Hindlimb muscle (tissue), 1 donor: ENCODE data around the gene PDHA1. TPM values are rescaled to one million over a fixed set of nuclear protein-coding genes. Genes with fewer than 3 reads are reported as not detected.

ENCODE experiments used
- DNase-seq: peaks from one replicate; pipeline ENCODE4 v3.0.0-alpha.2; 2013
- polyA plus RNA-seq: library from polyadenylated mRNA; unstranded; fragments of 120-200 nt; gene quantifications from one replicate; pipeline ENCODE4 v1.2.1, GENCODE V29; 2013; ENCODE audit not compliant: insufficient read length

PDHA1 gene
- polyA plus RNA-seq, 1 donor: 175 TPM

- no peak for DNase-seq
Observed at GRCh38 chrX:19377799-19378198, 34.1 kb downstream of the PDHA1 start.

DNA sequence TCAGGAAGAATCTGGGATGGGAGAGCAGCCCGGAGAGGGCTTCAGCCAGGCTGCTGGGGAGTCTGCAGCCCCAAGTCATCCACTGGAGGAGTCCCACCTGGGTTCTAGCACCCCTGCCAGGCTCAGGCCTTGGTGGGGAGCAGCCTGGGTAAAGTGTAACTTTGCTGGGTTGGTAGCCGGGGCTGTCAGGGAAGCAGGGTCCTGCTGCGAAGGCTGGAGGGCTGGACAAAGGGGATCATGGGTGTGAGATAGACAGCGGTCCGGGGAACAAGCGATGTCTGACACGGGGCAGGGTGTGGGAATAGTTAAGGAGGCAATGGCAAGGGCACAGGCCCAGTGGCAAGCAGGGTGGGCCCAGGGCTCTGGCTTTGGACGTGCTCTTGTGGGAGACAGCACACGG, 37.6 kb downstream of the PDHA1 start:
- no peak for DNase-seq

DNA sequence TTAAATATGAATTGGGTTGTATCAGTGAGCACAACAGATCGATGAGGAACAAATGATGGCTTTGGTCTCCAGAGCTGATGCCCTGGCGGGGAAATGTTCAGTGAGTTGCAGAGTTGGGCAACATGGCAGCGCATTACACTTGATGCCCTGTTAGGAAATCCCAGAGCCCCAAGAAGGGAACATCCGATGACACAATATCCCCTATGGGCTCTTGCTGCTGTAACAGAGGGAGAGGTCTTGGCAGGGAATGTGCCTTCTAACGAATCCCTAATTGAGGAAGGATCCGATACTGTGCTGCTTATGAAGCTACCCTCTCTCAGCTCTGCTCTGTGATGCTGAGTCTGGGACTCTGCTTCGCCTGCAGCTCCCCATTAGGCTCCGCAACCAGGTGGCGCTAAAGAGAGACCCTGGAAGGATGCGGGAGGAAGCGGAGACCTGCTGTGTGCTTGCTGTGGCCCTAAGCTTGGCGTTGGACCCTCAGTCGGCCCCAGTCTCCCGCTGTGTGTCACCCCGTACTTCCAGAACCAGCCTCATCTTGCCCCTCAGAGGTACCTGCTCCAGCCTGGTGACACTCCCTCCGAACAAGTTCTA, 38.9 kb downstream of the PDHA1 start:
- DNase-seq: peak; percentile 15

DNA sequence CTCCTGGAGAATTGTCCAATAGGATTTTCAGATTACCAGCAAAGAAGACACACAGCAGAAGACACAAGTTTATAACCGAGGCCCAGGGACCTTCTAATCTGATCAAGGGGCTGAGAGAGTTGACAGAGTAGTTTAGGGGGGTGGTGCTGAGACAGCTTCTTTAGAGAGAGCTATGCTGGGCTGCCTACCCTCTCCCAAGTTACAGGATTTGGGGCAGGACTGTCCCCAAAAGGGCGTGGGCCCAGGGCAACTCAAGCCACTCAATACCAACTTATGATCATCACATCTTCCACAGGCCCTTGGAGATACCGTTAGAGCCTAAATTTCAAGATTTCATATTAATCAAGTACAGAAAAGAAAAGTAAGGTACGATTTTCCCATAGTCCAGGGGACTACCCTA, 43.0 kb downstream of the PDHA1 start:
- DNase-seq: no peak

DNA sequence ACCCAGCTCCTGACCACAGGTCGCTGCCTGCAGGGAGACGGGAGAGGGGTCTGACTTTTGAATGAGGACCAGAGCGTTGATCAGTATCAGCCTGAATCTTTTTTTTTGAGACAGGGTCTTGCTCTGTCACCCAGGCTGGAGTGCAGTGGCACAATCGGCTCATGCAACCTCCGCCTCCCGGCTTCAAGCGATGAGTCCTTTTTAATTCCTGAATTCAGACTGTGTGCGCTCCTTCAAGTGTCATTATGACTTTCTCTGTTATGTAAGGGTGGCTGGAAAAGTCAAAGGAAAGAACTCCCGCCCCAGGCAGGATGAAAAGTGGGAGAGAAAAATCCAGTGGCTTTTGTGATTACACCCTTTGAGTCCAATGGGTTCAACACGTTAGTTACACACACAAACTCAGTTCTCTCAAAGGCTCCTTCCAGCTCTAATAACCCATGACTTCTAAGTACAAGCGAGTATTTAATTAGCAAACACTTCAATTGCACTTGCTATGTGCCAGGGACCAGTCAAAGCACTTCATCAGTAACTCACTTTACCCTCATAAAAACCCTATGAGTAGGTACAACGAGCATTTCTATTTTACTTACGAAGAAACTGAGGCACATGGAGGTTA, 44.4 kb downstream of the PDHA1 start:
- DNase-seq: no peak

GRCh38 chrX:19388741-19389140, 45.0 kb downstream of the PDHA1 start:
- DNase-seq: no peak

- DNase-seq: no peak
Observed at GRCh38 chrX:19389227-19389845, 45.6 kb downstream of the PDHA1 start.

GRCh38 chrX:19392078-19392477, 48.4 kb downstream of the PDHA1 start:
- no peak for DNase-seq

GRCh38 chrX:19392703-19393102, 49.0 kb downstream of the PDHA1 start:
- DNase-seq: no peak

DNA sequence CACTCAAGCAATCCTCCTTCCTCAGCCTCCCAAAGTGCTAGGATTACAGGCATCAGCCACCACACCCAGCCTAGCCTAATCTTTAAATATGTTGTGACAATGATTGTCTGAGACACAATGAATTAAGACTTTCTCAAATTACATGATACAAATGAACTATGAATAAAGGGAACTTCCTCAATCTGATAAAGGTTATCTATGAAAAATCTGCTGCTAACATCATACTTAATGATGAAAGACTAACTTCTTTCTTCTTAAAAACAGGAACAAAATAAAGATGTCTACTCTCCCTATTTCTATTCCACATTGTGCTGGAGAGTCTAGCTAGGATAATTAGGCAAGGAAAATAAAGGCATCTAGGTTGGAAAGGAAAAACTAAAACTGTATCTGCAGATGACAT, 60.0 kb downstream of the PDHA1 start:
- no peak for DNase-seq

- no peak for DNase-seq
Observed at GRCh38 chrX:19410259-19410658, 66.5 kb downstream of the PDHA1 start.

Other genes starting within 250 kb of the PDHA1 start
- 2.5 TPM for gene ADGRG2, start 221.5 kb upstream of the PDHA1 start, polyA plus RNA-seq
- 0.54 TPM for gene MAP3K15, start 171.6 kb downstream of the PDHA1 start, polyA plus RNA-seq